NB4 (cell line): Measurements from ENCODE around the gene GTF2I.

Experiments used
- CTCF ChIP-seq: IDR thresholded peaks from one replicate; pipeline ENCODE4 v1.5.1; 2012; ENCODE audit warnings: low read depth, low read length
- MAX ChIP-seq: IDR thresholded peaks from 2 replicates; pipeline ENCODE4 v1.6.1; 2011; ENCODE audit warnings: low read depth, low read length
- POLR2A ChIP-seq: IDR thresholded peaks from 2 replicates; pipeline ENCODE4 v1.6.1; 2011; ENCODE audit warnings: mild to moderate bottlenecking; ENCODE audit not compliant: insufficient read length; ENCODE audit errors: extremely low read depth

GRCh38 chr7:74619235-74619860 is 38.2 kb upstream of the GTF2I start:
- TF ChIP-seq CTCF = no peak
- no peak for TF ChIP-seq POLR2A
- TF ChIP-seq MAX = no peak
